Endothelial cell of umbilical vein (primary cell): ENCODE results near the gene GTPBP2. TPM values are rescaled to one million over a fixed set of nuclear protein-coding genes. Genes with fewer than 3 reads are reported as not detected.
A peak's percentile ranks its signal among the peaks of the same experiment; 100 is the strongest.

Source experiments
- BruUV-seq: library from RNA; stranded (reverse); fragments of 400-500 nt; replicated peaks from 2 replicates; lab custom pipeline; 2021; lab: Mats Ljungman, UMichigan
- CTCF ChIA-PET: fragments of 300-600, 350-600 bp; sonication (Branson Sonifier 250); formaldehyde crosslinking; loops from one replicate; lab custom pipeline; 2021; ENCODE audit warnings: antibody characterized with exemption, inconsistent platforms; lab: Charles Lee
- POLR2A ChIA-PET: fragments of 300-600, 350-600 bp; sonication (Branson Sonifier 250); formaldehyde crosslinking; loops from one replicate; lab custom pipeline; 2021; ENCODE audit warnings: antibody characterized with exemption, inconsistent platforms; lab: Charles Lee
- DNase-seq: peaks from one replicate; pipeline ENCODE4 v3.0.0-alpha.2; 2011; ENCODE audit warnings: low read depth, low spot score
- FAIRE-seq: peaks from 2 replicates; lab custom pipeline; 2011; peaks lifted over from hg19 to GRCh38; lab: Jason Lieb, UNC
- H2AFZ ChIP-seq: 2 replicates; pipeline ENCODE4 v1.6.0; 2012; ENCODE audit warnings: low read depth, low read length, control low read depth, inconsistent platforms
- H3K27ac ChIP-seq: 2 replicates; pipeline ENCODE4 v1.5.1; 2011; ENCODE audit warnings: low read depth, mild to moderate bottlenecking, control low read depth, low read length, moderate library complexity; ENCODE audit not compliant: insufficient read depth
- H3K27me3 ChIP-seq, 2 experiments: 2 replicates each; pipeline versions ENCODE4 v1.6.0 to v1.6.1; 2011; ENCODE audit warnings: low read length in 2 of 2, mixed read lengths in 1 of 2; ENCODE audit not compliant: control insufficient read depth in 2 of 2, insufficient read depth in 2 of 2
- H3K36me3 ChIP-seq, 2 experiments: 2 replicates in 1 of 2; 3 replicates in 1 of 2; pipeline ENCODE4 v1.5.1; 2011; ENCODE audit warnings: low read length in 2 of 2, mild to moderate bottlenecking in 1 of 2, moderate library complexity in 1 of 2; ENCODE audit not compliant: control insufficient read depth in 2 of 2, insufficient read depth in 2 of 2; ENCODE audit errors: extremely low read depth in 1 of 2
- H3K4me1 ChIP-seq: 3 replicates; pipeline ENCODE4 v1.5.1; 2011; ENCODE audit warnings: mild to moderate bottlenecking, low read length; ENCODE audit not compliant: control insufficient read depth, insufficient read depth; ENCODE audit errors: extremely low read depth
- H3K4me2 ChIP-seq: 2 replicates; pipeline ENCODE4 v1.6.1; 2011; ENCODE audit warnings: low read length, control low read depth, mixed read lengths; ENCODE audit not compliant: insufficient read depth
- H3K4me3 ChIP-seq, 3 experiments: fragments of 200-600 bp in 1 of 3; sonication (generic), shearing (Covaris generic) in 1 of 3; replicated peaks in 1 of 3; 2 replicates each; pipeline ENCODE4 v1.5.1; 2011 to 2016; ENCODE audit warnings: control low read depth in 3 of 3, low read length in 3 of 3, mild to moderate bottlenecking in 2 of 3, inconsistent platforms in 1 of 3, low read depth in 1 of 3, moderate library complexity in 1 of 3; ENCODE audit not compliant: insufficient read depth in 1 of 3
- H3K79me2 ChIP-seq: 2 replicates; pipeline ENCODE4 v1.6.0; 2012; ENCODE audit warnings: low read length, inconsistent platforms; ENCODE audit not compliant: control insufficient read depth, insufficient read depth
- H3K9ac ChIP-seq: replicated peaks from 2 replicates; pipeline ENCODE3; 2011; ENCODE audit warnings: low read length, control low read depth; ENCODE audit not compliant: insufficient read depth; ENCODE audit errors: extremely low read depth
- H3K9me1 ChIP-seq: replicated peaks from 3 replicates; pipeline ENCODE4 v1.6.0; 2011; ENCODE audit warnings: mild to moderate bottlenecking, low read length; ENCODE audit not compliant: control insufficient read depth, insufficient read depth; ENCODE audit errors: extremely low read depth
- H3K9me3 ChIP-seq: replicated peaks from 2 replicates; pipeline ENCODE4 v1.5.1; 2012; ENCODE audit warnings: low read length, inconsistent platforms; ENCODE audit not compliant: control insufficient read depth, insufficient read depth
- H4K20me1 ChIP-seq: replicated peaks from 2 replicates; pipeline ENCODE3; 2011; ENCODE audit warnings: mild to moderate bottlenecking, low read length; ENCODE audit not compliant: control insufficient read depth, insufficient read depth; ENCODE audit errors: extremely low read depth
- CTCF ChIP-seq, 2 donors: IDR thresholded peaks; 1 replicate in 1 of 2; 2 replicates in 1 of 2; pipeline ENCODE4 v1.5.1; 2011; ENCODE audit warnings: low read length in 2 of 2, mild to moderate bottlenecking in 2 of 2, moderate library complexity in 2 of 2, control low read depth in 1 of 2, inconsistent platforms in 1 of 2, low read depth in 1 of 2; ENCODE audit not compliant: insufficient read depth in 1 of 2; ENCODE audit errors: extremely low read depth in 1 of 2
- EZH2 ChIP-seq: IDR thresholded peaks from 2 replicates; pipeline ENCODE4 v1.6.1; 2012; ENCODE audit warnings: borderline replicate concordance, low read depth, mild to moderate bottlenecking, moderate library complexity, low read length, inconsistent platforms; ENCODE audit not compliant: severe bottlenecking
- FOS ChIP-seq: IDR thresholded peaks from 2 replicates; pipeline ENCODE4 v1.6.1; 2011; ENCODE audit warnings: mild to moderate bottlenecking, low read length, moderate library complexity, borderline replicate concordance; ENCODE audit not compliant: insufficient read depth
- GATA2 ChIP-seq: IDR thresholded peaks from 2 replicates; pipeline ENCODE4 v1.7.0; 2011; ENCODE audit warnings: low read depth, mild to moderate bottlenecking, moderate library complexity, mixed read lengths, low read length; ENCODE audit not compliant: insufficient read length, insufficient read depth
- JUN ChIP-seq: IDR thresholded peaks from 2 replicates; pipeline ENCODE4 v1.6.1; 2011; ENCODE audit warnings: borderline replicate concordance, low read depth; ENCODE audit not compliant: insufficient read length, insufficient read depth
- MAX ChIP-seq: IDR thresholded peaks from 2 replicates; pipeline ENCODE4 v1.6.1; 2011; ENCODE audit not compliant: insufficient read depth, insufficient read length
- MYC ChIP-seq: IDR thresholded peaks from one replicate; pipeline ENCODE4 v1.6.1; 2011; ENCODE audit warnings: mild to moderate bottlenecking, low read depth, low read length
- POLR2A ChIP-seq: IDR thresholded peaks from 2 replicates; pipeline ENCODE4 v1.6.1; 2012; ENCODE audit warnings: low read depth, mild to moderate bottlenecking, control low read depth, low read length
- POLR2AphosphoS5 ChIP-seq: IDR thresholded peaks from 2 replicates; pipeline ENCODE4 v1.6.1; 2012; ENCODE audit warnings: low read depth, mild to moderate bottlenecking, control low read depth, low read length, moderate library complexity; ENCODE audit not compliant: insufficient read depth
- dilution Hi-C: fragments of 300-500 bp; cut with MboI; formaldehyde crosslinking; loops from one replicate; pipeline ENCODE4 v1.15.0; 2019; ENCODE audit warnings: low sequenced_read_pairs; ENCODE audit not compliant: extremely low pct_ligation_motif_present
- intact Hi-C: fragments of 100-400 bp; cut with micrococcal nuclease; formaldehyde crosslinking; loops from one replicate; pipeline ENCODE4 v1.10.0; 2022
- polyA plus RNA-seq, 4 experiments: library from polyadenylated mRNA; depleted of rRNA in 3 of 4; stranded (reverse) in 3 of 4; unstranded in 1 of 4; fragments of >200 nt; gene quantifications; 2 replicates each; pipeline versions ENCODE4 v1.2.1 to v1.2.3, GENCODE V29; 2011 to 2012; ENCODE audit warnings: missing spikeins in 1 of 4
- total RNA-seq: library from RNA; stranded (reverse); gene quantifications from 2 replicates; pipeline ENCODE4 v1.2.3, GENCODE V29; 2021

Gene GTPBP2
- total and polyA plus RNA-seq, 2 donors (not counting 3 experiments of a cell fraction or from before 2014, with no cell fraction given) = 87.1 to 112 TPM

- dilution Hi-C loops = no loop called here
- no peak overlapping the region for H3K4me2 ChIP-seq
- FAIRE-seq = peak; percentile 26
These were observed 11.1 kb upstream of the GTPBP2 start for GRCh38 chr6:43639984-43640800.

GRCh38 chr6:43636308-43636659 is 7.2 kb upstream of the GTPBP2 start:
- CTCF ChIA-PET = interaction anchor here (0.8 to 1.5 kb wide), 7 partner anchors 9 to 442 kb away, joined by 3 to 5 read pairs (median 4); partner anchors contain the start of gene RSPH9
- Histone ChIP-seq H3K27ac (peak overlapping the region; percentile 57), H3K79me2 (peaks cover 41% of the 10 kb centered on the region), H3K9me3 (no peaks in the 10 kb centered on the region), H3K9ac (peak overlapping the region; percentile 79), H3K36me3 (peaks cover 10 to 12% of the 10 kb centered on the region in 2 experiments), H3K9me1 (no peaks in the 10 kb centered on the region), H3K4me1 (peaks cover 10% of the 10 kb centered on the region), H4K20me1 (no peaks in the 10 kb centered on the region), H3K27me3 (no peaks in the 10 kb centered on the region), H2AFZ (peak overlapping the region; percentile 69), H3K4me2 (peak overlapping the region; percentile 86), H3K4me3 (peak overlapping the region; percentile 71 to 91 (median 81))
- dilution Hi-C loops = no loop called here
- FAIRE-seq (no peak), DNase-seq (no peak)
- BruUV-seq = no TSS peak
- intact Hi-C loops = loop anchor here (1.0 kb wide), 1 partner anchor 9 kb away; the partner anchor contains the start of gene RSPH9
- TF ChIP-seq POLR2AphosphoS5 = no peak
- TF ChIP-seq FOS = no peak
- no peak for TF ChIP-seq MAX
- no peak for TF ChIP-seq CTCF (IDR thresholded peaks at IDR 0.05; ENCODE audit: extremely low read depth in 1 of 2, insufficient read depth in 1 of 2, low read depth in 1 of 2, low read length in 2 of 2)
- TF ChIP-seq POLR2A = no peak
- no peak for TF ChIP-seq JUN
- TF ChIP-seq MYC = no peak
- no peak for TF ChIP-seq EZH2
- no peak for TF ChIP-seq GATA2
- POLR2A ChIA-PET = no interaction called here

More at GRCh38 chr6:43639984-43640800, 11.1 kb upstream of the GTPBP2 start:
- no peak overlapping the region for H2AFZ ChIP-seq
- no peaks in the 10 kb centered on the region for H3K9me3 ChIP-seq
- H3K9ac ChIP-seq = no peak overlapping the region
- ChIA-PET POLR2A (no interaction called here), CTCF (interaction anchor here (1.0 kb wide), 1 partner anchor 439 kb away, joined by 4 read pairs; no protein-coding TSS in a partner anchor)
- no TSS peak for BruUV-seq
- H3K4me1 ChIP-seq = peaks cover 10% of the 10 kb centered on the region
- H3K27me3 ChIP-seq = no peaks in the 10 kb centered on the region
- no peak for DNase-seq
- H3K36me3 ChIP-seq = peaks cover 12 to 15% of the 10 kb centered on the region in 2 experiments
- H4K20me1 ChIP-seq = no peaks in the 10 kb centered on the region
- no peak overlapping the region for H3K4me3 ChIP-seq
- TF ChIP-seq GATA2 = no peak
- intact Hi-C loops = no loop called here
- peaks cover 44% of the 10 kb centered on the region for H3K79me2 ChIP-seq
- H3K9me1 ChIP-seq = no peaks in the 10 kb centered on the region
- H3K27ac ChIP-seq = no peak overlapping the region
